Measurements from ENCODE around the gene OR7G1.

DNA sequence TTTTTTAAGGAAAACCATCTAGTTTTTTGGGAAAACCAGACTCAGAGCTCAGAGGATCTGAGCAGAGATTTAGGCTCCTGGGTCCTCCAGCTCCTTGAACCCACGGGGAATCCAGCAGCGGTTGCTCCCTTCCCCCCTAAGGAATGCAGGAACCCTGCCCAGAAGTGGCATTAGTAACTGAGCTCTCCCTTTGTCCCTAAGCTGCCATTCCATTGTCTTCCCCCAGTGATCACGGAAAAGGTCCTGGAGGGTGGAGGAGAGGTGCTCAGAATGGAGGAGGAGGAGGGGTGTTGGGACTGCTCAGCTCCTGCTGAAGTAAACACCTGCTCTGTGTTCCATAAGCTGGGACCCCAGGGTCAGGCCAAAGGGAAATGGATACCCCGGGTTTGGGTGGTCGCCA lies 45.5 kb downstream of the OR7G1 start:
- TF ChIP-seq CTCF (optimal IDR thresholded peaks at IDR 0.05 in 1 of 3, IDR thresholded peaks at IDR 0.05 in 1 of 3, conservative IDR thresholded peaks at IDR 0.05 in 1 of 3; ENCODE audit: extremely low read depth in 1 of 3, insufficient read depth in 2 of 3, low read length in 3 of 3) (no peak), EZH2 (IDR thresholded peaks at IDR 0.05; ENCODE audit: low read length) (no peak)
